Measurements from ENCODE around the gene MED9.

Gene MED9

DNA sequence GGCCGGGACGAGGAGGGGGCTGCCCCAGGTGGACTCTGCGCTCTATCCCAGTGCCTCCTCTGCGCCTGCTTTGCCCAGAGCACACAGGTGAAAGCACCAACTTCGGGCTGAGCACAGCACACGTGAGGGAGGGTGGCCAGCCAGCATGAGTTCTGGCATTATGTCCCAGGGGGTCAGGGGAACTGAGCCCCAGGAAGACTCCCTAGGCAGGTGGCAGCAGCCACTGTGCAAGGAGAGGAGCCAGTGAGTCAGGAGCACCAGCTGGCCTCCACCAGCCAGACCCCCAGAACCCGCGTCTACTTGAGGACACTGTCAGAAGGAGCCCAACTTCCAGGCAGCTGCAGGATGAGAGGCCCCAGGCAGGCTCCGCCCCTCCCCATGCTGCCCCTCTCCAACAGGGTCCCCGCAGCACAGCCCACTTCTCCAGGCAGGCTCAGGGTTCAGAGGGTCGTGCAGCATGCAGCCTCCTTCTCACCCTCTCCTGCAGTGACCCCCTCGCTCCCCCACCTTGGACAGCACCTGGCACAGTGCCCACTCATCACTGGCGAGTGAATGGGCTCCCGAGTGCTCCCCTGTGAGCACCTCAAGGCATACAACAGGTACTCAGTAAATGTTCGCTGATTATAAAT is 63.6 kb downstream of the MED9 start:
- Histone ChIP-seq H3K9me3 (ENCODE audit: insufficient read depth, low read depth, low read length) (no peaks in the 10 kb centered on the region), H3K9me2 (replicated peaks; ENCODE audit: low read depth, low read length) (no peaks in the 10 kb centered on the region), H3K27me3 (ENCODE audit: insufficient read depth, low read length, poor library complexity, severe bottlenecking) (no peaks in the 10 kb centered on the region), H3K4me2 (ENCODE audit: low read depth, low read length, poor library complexity, severe bottlenecking) (no peak overlapping the region), H3K4me1 (ENCODE audit: insufficient read depth, low read length, poor library complexity, severe bottlenecking) (no peaks in the 10 kb centered on the region), H2AFZ (ENCODE audit: low read length) (no peak overlapping the region), H4K20me1 (ENCODE audit: insufficient read depth, low read length, poor library complexity, severe bottlenecking) (no peaks in the 10 kb centered on the region), H3K79me2 (ENCODE audit: insufficient read depth, low read length) (no peaks in the 10 kb centered on the region), H3K36me3 (ENCODE audit: insufficient read depth, low read length) (no peaks in the 10 kb centered on the region), H3K4me3 (ENCODE audit: low read length, poor library complexity, severe bottlenecking) (no peak overlapping the region), H3K9ac (ENCODE audit: low read depth, low read length, poor library complexity, severe bottlenecking) (no peak overlapping the region), H3F3A (ENCODE audit: low read depth) (no peaks in the 10 kb centered on the region)
- TF ChIP-seq, protein P1, sequence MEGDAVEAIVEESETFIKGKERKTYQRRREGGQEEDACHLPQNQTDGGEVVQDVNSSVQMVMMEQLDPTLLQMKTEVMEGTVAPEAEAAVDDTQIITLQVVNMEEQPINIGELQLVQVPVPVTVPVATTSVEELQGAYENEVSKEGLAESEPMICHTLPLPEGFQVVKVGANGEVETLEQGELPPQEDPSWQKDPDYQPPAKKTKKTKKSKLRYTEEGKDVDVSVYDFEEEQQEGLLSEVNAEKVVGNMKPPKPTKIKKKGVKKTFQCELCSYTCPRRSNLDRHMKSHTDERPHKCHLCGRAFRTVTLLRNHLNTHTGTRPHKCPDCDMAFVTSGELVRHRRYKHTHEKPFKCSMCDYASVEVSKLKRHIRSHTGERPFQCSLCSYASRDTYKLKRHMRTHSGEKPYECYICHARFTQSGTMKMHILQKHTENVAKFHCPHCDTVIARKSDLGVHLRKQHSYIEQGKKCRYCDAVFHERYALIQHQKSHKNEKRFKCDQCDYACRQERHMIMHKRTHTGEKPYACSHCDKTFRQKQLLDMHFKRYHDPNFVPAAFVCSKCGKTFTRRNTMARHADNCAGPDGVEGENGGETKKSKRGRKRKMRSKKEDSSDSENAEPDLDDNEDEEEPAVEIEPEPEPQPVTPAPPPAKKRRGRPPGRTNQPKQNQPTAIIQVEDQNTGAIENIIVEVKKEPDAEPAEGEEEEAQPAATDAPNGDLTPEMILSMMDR (conservative IDR thresholded peaks at IDR 0.05; ENCODE audit: low read length) = no peak
- no peak for TF ChIP-seq EZH2phosphoT487 (IDR thresholded peaks at IDR 0.05; ENCODE audit: borderline replicate concordance)

DNA sequence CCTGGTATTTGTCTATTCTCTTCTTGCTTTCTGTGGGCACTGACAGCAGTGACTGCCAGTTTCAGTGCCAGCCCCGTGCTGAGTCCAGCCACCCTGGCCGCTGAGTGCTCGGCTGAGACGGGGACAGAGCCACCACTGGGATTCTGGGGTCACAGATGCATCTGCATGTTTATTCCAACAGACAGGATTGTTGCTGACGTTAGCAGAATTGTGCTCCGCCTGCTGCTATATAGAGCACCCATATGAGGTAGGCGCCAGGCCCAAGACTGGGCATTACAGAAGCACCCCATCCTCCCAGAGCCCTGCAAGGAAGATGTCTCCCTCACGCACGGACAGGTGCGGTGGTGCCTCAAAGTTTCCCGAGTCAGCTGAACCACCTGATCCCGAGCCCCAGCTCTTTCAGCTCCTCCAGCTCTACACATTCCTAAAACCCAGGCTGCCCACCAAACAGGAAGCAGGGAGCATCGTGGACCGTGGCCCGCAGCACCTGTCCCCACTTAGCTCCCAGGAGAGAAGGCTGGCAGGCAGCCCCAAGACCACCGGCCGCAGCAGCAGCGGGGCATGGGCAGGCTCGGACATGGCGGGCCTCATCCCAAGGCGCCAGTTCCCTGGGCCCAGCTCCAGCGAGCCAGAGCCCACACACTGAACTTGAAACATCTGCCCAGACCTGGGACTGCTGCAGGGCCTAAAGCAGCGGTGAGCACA is 64.3 kb downstream of the MED9 start:
- no peak overlapping the region for H3K4me2 ChIP-seq (ENCODE audit: low read depth, low read length, poor library complexity, severe bottlenecking)
- no peaks in the 10 kb centered on the region for H4K20me1 ChIP-seq (ENCODE audit: insufficient read depth, low read length, poor library complexity, severe bottlenecking)
- no peaks in the 10 kb centered on the region for H3K27me3 ChIP-seq (ENCODE audit: insufficient read depth, low read length, poor library complexity, severe bottlenecking)
- H3F3A ChIP-seq (ENCODE audit: low read depth) = no peaks in the 10 kb centered on the region
- H3K9me3 ChIP-seq (ENCODE audit: insufficient read depth, low read depth, low read length) = no peaks in the 10 kb centered on the region
- no peak overlapping the region for H3K9ac ChIP-seq (ENCODE audit: low read depth, low read length, poor library complexity, severe bottlenecking)
- no peaks in the 10 kb centered on the region for H3K79me2 ChIP-seq (ENCODE audit: insufficient read depth, low read length)
- H2AFZ ChIP-seq (ENCODE audit: low read length) = no peak overlapping the region
- H3K9me2 ChIP-seq (replicated peaks; ENCODE audit: low read depth, low read length) = no peaks in the 10 kb centered on the region
- TF ChIP-seq, protein P1 (conservative IDR thresholded peaks at IDR 0.05; ENCODE audit: low read length) = no peak
- TF ChIP-seq EZH2phosphoT487 (IDR thresholded peaks at IDR 0.05; ENCODE audit: borderline replicate concordance) = no peak
- no peak overlapping the region for H3K4me3 ChIP-seq (ENCODE audit: low read length, poor library complexity, severe bottlenecking)
- H3K4me1 ChIP-seq (ENCODE audit: insufficient read depth, low read length, poor library complexity, severe bottlenecking) = no peaks in the 10 kb centered on the region
- H3K36me3 ChIP-seq (ENCODE audit: insufficient read depth, low read length) = no peaks in the 10 kb centered on the region

DNA sequence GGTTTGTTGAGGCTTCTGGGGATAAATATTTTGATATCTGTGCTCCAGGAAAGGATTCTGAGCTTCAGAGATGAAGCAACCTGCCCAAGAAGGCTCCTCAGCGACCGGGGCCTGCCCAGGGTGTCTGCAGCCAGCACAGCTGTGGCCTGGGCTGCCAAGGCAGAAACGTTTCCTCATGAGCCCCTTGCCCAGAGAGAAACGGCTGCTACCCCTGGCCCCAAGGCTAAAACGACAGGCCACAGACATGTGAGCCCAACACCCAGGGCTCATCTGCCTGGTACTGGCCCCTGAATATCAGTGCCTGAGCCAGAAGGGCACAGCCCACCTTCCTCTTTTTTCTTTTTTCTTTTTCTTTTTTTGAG is 64.8 kb downstream of the MED9 start:
- H3K9ac ChIP-seq (ENCODE audit: low read depth, low read length, poor library complexity, severe bottlenecking) = no peak overlapping the region
- no peaks in the 10 kb centered on the region for H3K9me3 ChIP-seq (ENCODE audit: insufficient read depth, low read depth, low read length)
- H3K4me2 ChIP-seq (ENCODE audit: low read depth, low read length, poor library complexity, severe bottlenecking) = no peak overlapping the region
- no peaks in the 10 kb centered on the region for H3K36me3 ChIP-seq (ENCODE audit: insufficient read depth, low read length)
- TF ChIP-seq, protein P1 (conservative IDR thresholded peaks at IDR 0.05; ENCODE audit: low read length) = no peak
- no peak for TF ChIP-seq EZH2phosphoT487 (IDR thresholded peaks at IDR 0.05; ENCODE audit: borderline replicate concordance)
- H3K79me2 ChIP-seq (ENCODE audit: insufficient read depth, low read length) = no peaks in the 10 kb centered on the region
- H3K4me3 ChIP-seq (ENCODE audit: low read length, poor library complexity, severe bottlenecking) = no peak overlapping the region
- H3K27me3 ChIP-seq (ENCODE audit: insufficient read depth, low read length, poor library complexity, severe bottlenecking) = no peaks in the 10 kb centered on the region
- H4K20me1 ChIP-seq (ENCODE audit: insufficient read depth, low read length, poor library complexity, severe bottlenecking) = no peaks in the 10 kb centered on the region
- no peaks in the 10 kb centered on the region for H3F3A ChIP-seq (ENCODE audit: low read depth)
- no peaks in the 10 kb centered on the region for H3K4me1 ChIP-seq (ENCODE audit: insufficient read depth, low read length, poor library complexity, severe bottlenecking)
- H3K9me2 ChIP-seq (replicated peaks; ENCODE audit: low read depth, low read length) = no peaks in the 10 kb centered on the region
- H2AFZ ChIP-seq (ENCODE audit: low read length) = no peak overlapping the region
